Thyroid gland (tissue), 4 donors: ENCODE measurements around the gene MYO19. TPM values are rescaled to one million over a fixed set of nuclear protein-coding genes. Genes with fewer than 3 reads are reported as not detected.
A peak's percentile ranks its signal among the peaks of the same experiment; 100 is the strongest.

Experiments used
- DNase-seq, 2 donors: peaks; one replicate each; pipeline ENCODE4 v3.0.0-alpha.2; 2019
- H3K27ac ChIP-seq, 3 donors: fragments of 200-600 bp; sonication (generic); 1 replicate in 2 of 3; 2 replicates in 1 of 3; pipeline ENCODE4 v1.5.1; 2016 to 2019; ENCODE audit warnings: mild to moderate bottlenecking in 1 of 3, moderate library complexity in 1 of 3
- H3K27me3 ChIP-seq: fragments of 200-600 bp; sonication (generic); one replicate; pipeline ENCODE4 v1.5.1; 2019
- H3K36me3 ChIP-seq, 2 donors: fragments of 200-600 bp; sonication (generic); one replicate each; pipeline ENCODE4 v1.5.1; 2016 to 2019
- H3K4me1 ChIP-seq, 2 donors: fragments of 200-600 bp; sonication (generic); one replicate each; pipeline ENCODE4 v1.5.1; 2017 to 2019
- H3K4me3 ChIP-seq, 3 donors: fragments of 200-600 bp; sonication (generic); replicated peaks in 1 of 3; 1 replicate in 2 of 3; 2 replicates in 1 of 3; pipeline ENCODE4 v1.5.1; 2016; ENCODE audit warnings: mild to moderate bottlenecking in 1 of 3
- H3K9me3 ChIP-seq: fragments of 200-600 bp; sonication (generic); one replicate; pipeline ENCODE4 v1.5.1; 2017
- POLR2A ChIP-seq, 2 donors: fragments of 450-650 bp; IDR thresholded peaks; one replicate each; pipeline ENCODE4 v1.6.1; 2017; ENCODE audit warnings: antibody characterized with exemption in 2 of 2, mild to moderate bottlenecking in 2 of 2, moderate library complexity in 1 of 2
- WGBS, 2 donors: methylation state at CpG; one replicate each; pipeline ENCODE4 v1.1.5; 2017; 5-methylcytosine and 5-hydroxymethylcytosine counted together
- intact Hi-C: fragments of 100-400 bp; cut with DNase I; formaldehyde crosslinking; loops from one replicate; pipeline ENCODE4 v1.15.1; 2023
- total RNA-seq, 4 donors: library from RNA; depleted of rRNA; stranded (reverse); fragments of >200 nt; gene quantifications; one replicate each; pipeline ENCODE4 v1.2.3, GENCODE V29; 2016
- TF ChIP-seq, protein P1 (sequence below), 6 experiments: fragments of 200-600 bp in 3 of 6; fragments of 450-650 bp in 3 of 6; sonication (generic) in 3 of 6; IDR thresholded peaks; one replicate each; pipeline ENCODE4 v1.5.1; 2016 to 2019; ENCODE audit warnings: antibody characterized with exemption in 6 of 6, mild to moderate bottlenecking in 2 of 6, inconsistent platforms in 1 of 6, moderate library complexity in 1 of 6

The MYO19 gene
- total RNA-seq, 4 donors from 2014 or later = 45.6 to 80.0 (median 64.5) TPM

DNA sequence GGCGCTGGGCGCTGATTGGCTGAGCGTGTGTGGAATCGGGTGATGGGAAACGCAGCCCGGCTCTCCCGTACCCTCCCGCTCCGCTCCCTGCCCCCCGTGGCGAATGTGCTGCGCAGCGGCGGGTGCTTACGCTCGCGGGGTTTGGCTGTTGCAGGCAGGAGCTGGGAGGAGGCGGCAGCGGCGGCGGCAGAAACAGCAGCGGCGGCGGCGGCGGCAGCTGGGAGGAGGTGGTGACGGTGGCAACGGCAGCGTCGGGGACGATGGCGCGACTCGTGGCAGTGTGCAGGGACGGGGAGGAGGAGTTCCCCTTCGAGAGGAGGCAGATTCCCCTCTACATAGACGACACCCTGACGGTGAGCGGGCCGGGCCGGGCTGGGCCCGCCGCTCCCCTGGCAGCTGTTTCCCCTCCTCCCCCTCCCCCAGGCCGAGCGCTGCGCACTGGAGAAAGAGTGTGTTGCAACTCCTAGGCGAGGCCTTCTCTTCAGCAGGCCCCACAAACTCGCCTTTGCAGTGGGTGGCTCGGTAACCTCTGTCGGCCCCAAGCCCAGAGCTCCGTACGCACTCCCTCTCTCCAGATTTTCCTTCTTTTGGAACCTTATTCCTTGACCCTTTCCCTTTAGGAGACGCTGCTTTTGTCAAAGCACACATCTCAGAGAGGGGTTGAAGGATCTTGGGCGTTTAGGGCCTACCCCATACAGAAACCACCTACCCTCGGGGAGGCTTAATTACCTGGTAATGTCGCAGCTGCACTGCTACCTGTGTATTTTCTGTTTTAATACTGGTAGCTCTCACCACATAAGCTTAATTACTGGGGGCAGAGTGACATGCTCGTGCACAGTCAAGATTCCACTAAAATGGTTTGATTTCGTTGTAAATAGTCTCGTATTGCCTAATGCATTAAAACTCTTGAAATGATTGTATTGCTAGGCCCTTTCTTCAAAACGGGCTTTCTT is 11.1 kb upstream of the MYO19 start:
- TF ChIP-seq, protein P1, sequence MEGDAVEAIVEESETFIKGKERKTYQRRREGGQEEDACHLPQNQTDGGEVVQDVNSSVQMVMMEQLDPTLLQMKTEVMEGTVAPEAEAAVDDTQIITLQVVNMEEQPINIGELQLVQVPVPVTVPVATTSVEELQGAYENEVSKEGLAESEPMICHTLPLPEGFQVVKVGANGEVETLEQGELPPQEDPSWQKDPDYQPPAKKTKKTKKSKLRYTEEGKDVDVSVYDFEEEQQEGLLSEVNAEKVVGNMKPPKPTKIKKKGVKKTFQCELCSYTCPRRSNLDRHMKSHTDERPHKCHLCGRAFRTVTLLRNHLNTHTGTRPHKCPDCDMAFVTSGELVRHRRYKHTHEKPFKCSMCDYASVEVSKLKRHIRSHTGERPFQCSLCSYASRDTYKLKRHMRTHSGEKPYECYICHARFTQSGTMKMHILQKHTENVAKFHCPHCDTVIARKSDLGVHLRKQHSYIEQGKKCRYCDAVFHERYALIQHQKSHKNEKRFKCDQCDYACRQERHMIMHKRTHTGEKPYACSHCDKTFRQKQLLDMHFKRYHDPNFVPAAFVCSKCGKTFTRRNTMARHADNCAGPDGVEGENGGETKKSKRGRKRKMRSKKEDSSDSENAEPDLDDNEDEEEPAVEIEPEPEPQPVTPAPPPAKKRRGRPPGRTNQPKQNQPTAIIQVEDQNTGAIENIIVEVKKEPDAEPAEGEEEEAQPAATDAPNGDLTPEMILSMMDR (IDR thresholded peaks at IDR 0.05) = no peak
- TF ChIP-seq POLR2A (IDR thresholded peaks at IDR 0.05) = peak in 1 of 2 donors; percentile 76
- Histone ChIP-seq H3K4me1 (peaks cover 32 to 39% of the 10 kb centered on the region in 2 donors), H3K9me3 (no peaks in the 10 kb centered on the region), H3K27me3 (no peaks in the 10 kb centered on the region), H3K27ac (peak overlapping the region; percentile 56 to 99 (median 97)), H3K4me3 (peak overlapping the region; percentile 17 to 94 (median 43)), H3K36me3 (no peaks in the 10 kb centered on the region)
- peak; percentile 98 for DNase-seq
- intact Hi-C loops = no loop called here
- 2% methylated on average over 15 to 33 of the region's 60 CpGs for WGBS, 2 donors

DNA sequence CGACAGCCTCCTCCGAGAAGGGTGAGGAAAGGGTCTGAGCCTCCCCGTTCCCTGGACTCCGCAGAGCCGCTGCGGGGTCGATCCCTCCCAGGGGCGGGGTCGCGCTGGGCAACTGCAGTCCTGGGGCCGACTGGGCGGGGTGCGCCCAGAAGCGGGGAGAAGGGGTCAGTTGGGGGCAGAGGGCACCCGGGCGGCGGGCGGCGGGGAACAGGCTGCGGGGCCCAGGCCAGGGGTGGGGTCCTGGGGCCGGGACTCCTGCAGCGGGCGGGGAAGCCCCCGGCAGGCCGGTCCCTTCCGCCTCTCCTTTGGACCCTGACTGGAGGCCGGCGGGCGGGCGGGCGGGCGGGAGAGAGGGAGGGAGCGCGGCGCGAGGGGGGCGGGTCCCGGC is 10.4 kb upstream of the MYO19 start:
- TF ChIP-seq, protein P1 (IDR thresholded peaks at IDR 0.05) = no peak
- Histone ChIP-seq H3K4me3 (peak overlapping the region; percentile 57 to 97 (median 94)), H3K9me3 (no peaks in the 10 kb centered on the region), H3K27ac (peak overlapping the region; percentile 97 to 100 (median 99)), H3K27me3 (no peaks in the 10 kb centered on the region), H3K4me1 (peaks cover 32 to 39% of the 10 kb centered on the region in 2 donors), H3K36me3 (no peaks in the 10 kb centered on the region)
- no peak for DNase-seq
- WGBS, 2 donors = 0% methylated on average over 1 to 3 of the region's 38 CpGs
- intact Hi-C loops = no loop called here

DNA sequence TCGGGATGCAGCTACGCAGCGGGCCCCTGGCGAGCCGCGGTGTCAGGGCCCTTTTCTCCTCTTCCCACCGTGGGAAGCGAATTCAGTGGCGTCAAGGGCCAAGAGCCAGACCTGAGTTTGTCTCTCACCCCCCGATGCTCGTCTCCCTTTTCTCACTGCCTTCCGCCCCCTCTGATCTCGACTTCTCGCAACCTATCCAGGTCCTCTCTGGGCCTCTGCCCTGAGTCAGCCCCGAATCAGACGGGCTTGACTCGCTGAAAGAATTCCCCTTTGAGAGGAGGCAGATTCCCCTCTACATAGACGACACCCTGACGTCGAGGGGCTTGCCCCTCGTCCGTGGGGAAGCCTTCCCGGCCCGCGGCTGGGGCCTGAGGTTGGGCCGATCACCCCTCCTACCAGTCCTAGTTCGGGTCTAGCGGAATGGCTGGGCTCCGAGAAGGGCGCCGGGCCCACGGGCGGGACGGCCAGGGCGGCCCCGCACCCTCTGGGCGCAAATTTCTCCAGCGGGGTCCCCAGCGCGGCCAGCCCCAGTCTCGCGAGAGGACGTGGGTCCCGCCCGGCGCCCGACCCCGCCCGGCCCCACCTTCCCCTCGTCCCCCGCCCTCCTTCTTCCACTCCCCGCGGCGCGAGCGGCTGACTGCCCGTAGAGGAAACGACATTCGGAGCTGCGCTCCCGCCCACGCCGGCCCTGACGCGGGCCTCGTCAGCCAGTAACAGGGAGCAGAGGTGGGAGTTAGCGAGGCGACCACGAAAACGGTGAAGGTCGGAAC is 9.8 kb upstream of the MYO19 start, which contains the start of gene GGNBP2:
GGNBP2 (plus strand) TSS at position 613 of the 770 bp plus-strand sequence. CDS start 806 bp downstream, outside the sequence.
- H3K27ac ChIP-seq = peak within 1 kb of the TSS; percentile 97 to 100 (median 99)
- H3K27me3 ChIP-seq = no peaks in the 10 kb centered on the region
- H3K4me1 ChIP-seq = peaks cover 32 to 39% of the 10 kb centered on the region in 2 donors
- peak; percentile 88 to 93 for DNase-seq
- WGBS, 2 donors = 0% methylated on average over 37 to 42 of the region's 71 CpGs
- TF ChIP-seq POLR2A (IDR thresholded peaks at IDR 0.05) = peak; percentile 50 to 71
- TF ChIP-seq, protein P1 (IDR thresholded peaks at IDR 0.05) = no peak
- no peaks in the 10 kb centered on the region for H3K36me3 ChIP-seq
- H3K9me3 ChIP-seq = no peaks in the 10 kb centered on the region
- intact Hi-C loops = loop anchor here (5.0 kb wide), 1 partner anchor 48 kb away; the partner anchor contains the start of gene DHRS11
- peak within 1 kb of the TSS; percentile 57 to 97 (median 94) for H3K4me3 ChIP-seq

DNA sequence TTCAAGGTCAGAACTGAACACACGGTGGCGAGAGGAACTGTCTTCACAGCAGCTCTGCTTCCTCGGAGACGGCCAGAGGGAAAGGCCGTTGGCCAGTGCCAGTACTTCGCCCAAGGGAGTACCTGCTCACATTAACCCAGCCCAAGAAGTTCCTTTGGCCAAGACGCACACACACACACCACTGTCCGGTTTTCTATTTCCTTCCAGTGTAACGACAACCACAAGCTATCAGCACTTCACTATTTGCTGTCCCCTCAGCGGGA is 9.3 kb upstream of the MYO19 start:
- H3K27ac ChIP-seq = peak overlapping the region; percentile 97 to 100 (median 99)
- 0% methylated on average over 10 of the region's 10 CpGs for WGBS, 2 donors
- intact Hi-C loops = loop anchor here (5.0 kb wide), 1 partner anchor 48 kb away; the partner anchor contains the start of gene DHRS11
- H3K4me1 ChIP-seq = peaks cover 29 to 36% of the 10 kb centered on the region in 2 donors
- peak overlapping the region; percentile 57 to 97 (median 94) for H3K4me3 ChIP-seq
- no peaks in the 10 kb centered on the region for H3K36me3 ChIP-seq
- no peak for TF ChIP-seq POLR2A (IDR thresholded peaks at IDR 0.05)
- TF ChIP-seq, protein P1 (IDR thresholded peaks at IDR 0.05) = peak in 2 of 6 experiments; percentile 17 to 22
- no peaks in the 10 kb centered on the region for H3K27me3 ChIP-seq
- DNase-seq = peak; percentile 48 to 52
- no peaks in the 10 kb centered on the region for H3K9me3 ChIP-seq
